ENCODE measurements around the gene IMMP2L. TPM values are rescaled to one million over a fixed set of nuclear protein-coding genes. Genes with fewer than 3 reads are reported as not detected.

The IMMP2L gene
- total RNA-seq, 1 experiment from 2014 or later = 17.2 TPM

GRCh38 chr7:111210996-111211395 is 351.3 kb downstream of the IMMP2L start:
- H3K27me3 ChIP-seq (ENCODE audit: low read length) = no peaks in the 10 kb centered on the region
- no peak overlapping the region for H3K4me3 ChIP-seq (ENCODE audit: low read length)
- H3K9me2 ChIP-seq (replicated peaks; ENCODE audit: insufficient read depth, low read length) = no peaks in the 10 kb centered on the region
- no peak overlapping the region for H3K4me2 ChIP-seq (ENCODE audit: low read depth, low read length, poor library complexity, severe bottlenecking)
- no peaks in the 10 kb centered on the region for H3K4me1 ChIP-seq (ENCODE audit: low read length)
- H3K36me3 ChIP-seq (ENCODE audit: insufficient read depth, low read length) = no peaks in the 10 kb centered on the region
- H3K79me2 ChIP-seq (ENCODE audit: low read length) = no peaks in the 10 kb centered on the region
- no peak overlapping the region for H2AFZ ChIP-seq (ENCODE audit: low read length)
- no peaks in the 10 kb centered on the region for H4K20me1 ChIP-seq (ENCODE audit: insufficient read depth, low read depth, low read length)
- H3K27ac ChIP-seq (ENCODE audit: low read length) = no peak overlapping the region
- H3K9me3 ChIP-seq (ENCODE audit: low read length) = no peaks in the 10 kb centered on the region; the same call in none of the 2 replicates
- DNase-seq = no peak
- H3K9ac ChIP-seq (ENCODE audit: low read length) = no peak overlapping the region

GRCh38 chr7:111210043-111210442 is 352.2 kb downstream of the IMMP2L start:
- no peak overlapping the region for H2AFZ ChIP-seq (ENCODE audit: low read length)
- H3K9me3 ChIP-seq (ENCODE audit: low read length) = no peaks in the 10 kb centered on the region; the same call in none of the 2 replicates
- no peak overlapping the region for H3K4me2 ChIP-seq (ENCODE audit: low read depth, low read length, poor library complexity, severe bottlenecking)
- no peaks in the 10 kb centered on the region for H3K36me3 ChIP-seq (ENCODE audit: insufficient read depth, low read length)
- H3K9me2 ChIP-seq (replicated peaks; ENCODE audit: insufficient read depth, low read length) = no peaks in the 10 kb centered on the region
- no peak overlapping the region for H3K27ac ChIP-seq (ENCODE audit: low read length)
- H3K27me3 ChIP-seq (ENCODE audit: low read length) = no peaks in the 10 kb centered on the region
- no peaks in the 10 kb centered on the region for H3K4me1 ChIP-seq (ENCODE audit: low read length)
- H3K79me2 ChIP-seq (ENCODE audit: low read length) = no peaks in the 10 kb centered on the region
- H3K4me3 ChIP-seq (ENCODE audit: low read length) = no peak overlapping the region
- H3K9ac ChIP-seq (ENCODE audit: low read length) = no peak overlapping the region
- H4K20me1 ChIP-seq (ENCODE audit: insufficient read depth, low read depth, low read length) = no peaks in the 10 kb centered on the region
- no peak for DNase-seq

- no peak for DNase-seq
- Histone ChIP-seq H3K27me3 (ENCODE audit: low read length) (no peaks in the 10 kb centered on the region), H3K9ac (ENCODE audit: low read length) (no peak overlapping the region), H3K36me3 (ENCODE audit: insufficient read depth, low read length) (no peaks in the 10 kb centered on the region), H3K9me2 (replicated peaks; ENCODE audit: insufficient read depth, low read length) (no peaks in the 10 kb centered on the region), H3K4me1 (ENCODE audit: low read length) (no peaks in the 10 kb centered on the region), H3K9me3 (ENCODE audit: low read length) (peaks cover 5% of the 10 kb centered on the region), H4K20me1 (ENCODE audit: insufficient read depth, low read depth, low read length) (no peaks in the 10 kb centered on the region), H3K4me3 (ENCODE audit: low read length) (no peak overlapping the region), H3K79me2 (ENCODE audit: low read length) (no peaks in the 10 kb centered on the region), H2AFZ (ENCODE audit: low read length) (no peak overlapping the region), H3K27ac (ENCODE audit: low read length) (no peak overlapping the region), H3K4me2 (ENCODE audit: low read depth, low read length, poor library complexity, severe bottlenecking) (no peak overlapping the region)
Observed at GRCh38 chr7:111205251-111205650, 357.0 kb downstream of the IMMP2L start.

GRCh38 chr7:111202321-111202720 is 360.0 kb downstream of the IMMP2L start:
- Histone ChIP-seq H3K4me3 (ENCODE audit: low read length) (no peak overlapping the region), H3K27ac (ENCODE audit: low read length) (no peak overlapping the region), H3K36me3 (ENCODE audit: insufficient read depth, low read length) (no peaks in the 10 kb centered on the region), H4K20me1 (ENCODE audit: insufficient read depth, low read depth, low read length) (no peaks in the 10 kb centered on the region), H3K4me1 (ENCODE audit: low read length) (no peaks in the 10 kb centered on the region), H3K9me3 (ENCODE audit: low read length) (peaks cover 11% of the 10 kb centered on the region), H3K79me2 (ENCODE audit: low read length) (no peaks in the 10 kb centered on the region), H2AFZ (ENCODE audit: low read length) (no peak overlapping the region), H3K4me2 (ENCODE audit: low read depth, low read length, poor library complexity, severe bottlenecking) (no peak overlapping the region), H3K27me3 (ENCODE audit: low read length) (no peaks in the 10 kb centered on the region), H3K9ac (ENCODE audit: low read length) (no peak overlapping the region), H3K9me2 (replicated peaks; ENCODE audit: insufficient read depth, low read length) (no peaks in the 10 kb centered on the region)
- DNase-seq = no peak

GRCh38 chr7:111199643-111200042 is 362.6 kb downstream of the IMMP2L start:
- no peak overlapping the region for H2AFZ ChIP-seq (ENCODE audit: low read length)
- no peaks in the 10 kb centered on the region for H3K79me2 ChIP-seq (ENCODE audit: low read length)
- no peaks in the 10 kb centered on the region for H3K9me2 ChIP-seq (replicated peaks; ENCODE audit: insufficient read depth, low read length)
- H3K4me2 ChIP-seq (ENCODE audit: low read depth, low read length, poor library complexity, severe bottlenecking) = no peak overlapping the region
- no peak for DNase-seq
- no peak overlapping the region for H3K9ac ChIP-seq (ENCODE audit: low read length)
- peaks cover 11% of the 10 kb centered on the region for H3K9me3 ChIP-seq (ENCODE audit: low read length)
- no peaks in the 10 kb centered on the region for H3K36me3 ChIP-seq (ENCODE audit: insufficient read depth, low read length)
- H3K27me3 ChIP-seq (ENCODE audit: low read length) = no peaks in the 10 kb centered on the region
- no peaks in the 10 kb centered on the region for H3K4me1 ChIP-seq (ENCODE audit: low read length)
- no peaks in the 10 kb centered on the region for H4K20me1 ChIP-seq (ENCODE audit: insufficient read depth, low read depth, low read length)
- no peak overlapping the region for H3K27ac ChIP-seq (ENCODE audit: low read length)
- H3K4me3 ChIP-seq (ENCODE audit: low read length) = no peak overlapping the region

GRCh38 chr7:111198255-111198654 is 364.0 kb downstream of the IMMP2L start:
- Histone ChIP-seq H2AFZ (ENCODE audit: low read length) (no peak overlapping the region), H3K36me3 (ENCODE audit: insufficient read depth, low read length) (no peaks in the 10 kb centered on the region), H3K4me2 (ENCODE audit: low read depth, low read length, poor library complexity, severe bottlenecking) (no peak overlapping the region)

GRCh38 chr7:111196655-111197054 is 365.6 kb downstream of the IMMP2L start:
- no peaks in the 10 kb centered on the region for H3K79me2 ChIP-seq (ENCODE audit: low read length)

More at GRCh38 chr7:111198255-111198654, 364.0 kb downstream of the IMMP2L start:
- no peak overlapping the region for H3K9ac ChIP-seq (ENCODE audit: low read length)
- H3K27ac ChIP-seq (ENCODE audit: low read length) = no peak overlapping the region
- H3K4me1 ChIP-seq (ENCODE audit: low read length) = no peaks in the 10 kb centered on the region
- H3K79me2 ChIP-seq (ENCODE audit: low read length) = no peaks in the 10 kb centered on the region
- H4K20me1 ChIP-seq (ENCODE audit: insufficient read depth, low read depth, low read length) = no peaks in the 10 kb centered on the region
- no peaks in the 10 kb centered on the region for H3K27me3 ChIP-seq (ENCODE audit: low read length)
- DNase-seq = no peak
- peaks cover 11% of the 10 kb centered on the region for H3K9me3 ChIP-seq (ENCODE audit: low read length)
- H3K4me3 ChIP-seq (ENCODE audit: low read length) = no peak overlapping the region
- H3K9me2 ChIP-seq (replicated peaks; ENCODE audit: insufficient read depth, low read length) = no peaks in the 10 kb centered on the region

GRCh38 chr7:111192614-111193413 is 369.5 kb downstream of the IMMP2L start:
- Histone ChIP-seq H3K4me2 (ENCODE audit: low read depth, low read length, poor library complexity, severe bottlenecking) (no peak overlapping the region), H3K36me3 (ENCODE audit: insufficient read depth, low read length) (no peaks in the 10 kb centered on the region), H3K9ac (ENCODE audit: low read length) (no peak overlapping the region), H3K9me3 (ENCODE audit: low read length) (peaks cover 14% of the 10 kb centered on the region), H3K27me3 (ENCODE audit: low read length) (no peaks in the 10 kb centered on the region), H3K27ac (ENCODE audit: low read length) (no peak overlapping the region), H3K79me2 (ENCODE audit: low read length) (no peaks in the 10 kb centered on the region), H3K4me3 (ENCODE audit: low read length) (no peak overlapping the region), H2AFZ (ENCODE audit: low read length) (no peak overlapping the region), H3K9me2 (replicated peaks; ENCODE audit: insufficient read depth, low read length) (no peaks in the 10 kb centered on the region), H3K4me1 (ENCODE audit: low read length) (no peaks in the 10 kb centered on the region), H4K20me1 (ENCODE audit: insufficient read depth, low read depth, low read length) (no peaks in the 10 kb centered on the region)
- no peak for DNase-seq

More at GRCh38 chr7:111196655-111197054, 365.6 kb downstream of the IMMP2L start:
- DNase-seq = no peak
- Histone ChIP-seq H3K9me3 (ENCODE audit: low read length) (peaks cover 5% of the 10 kb centered on the region; the same call in 1 of the 2 replicates), H3K9ac (ENCODE audit: low read length) (no peak overlapping the region), H4K20me1 (ENCODE audit: insufficient read depth, low read depth, low read length) (no peaks in the 10 kb centered on the region), H3K9me2 (replicated peaks; ENCODE audit: insufficient read depth, low read length) (no peaks in the 10 kb centered on the region), H3K27ac (ENCODE audit: low read length) (no peak overlapping the region), H3K4me1 (ENCODE audit: low read length) (no peaks in the 10 kb centered on the region), H3K27me3 (ENCODE audit: low read length) (no peaks in the 10 kb centered on the region), H3K4me2 (ENCODE audit: low read depth, low read length, poor library complexity, severe bottlenecking) (no peak overlapping the region), H3K4me3 (ENCODE audit: low read length) (no peak overlapping the region), H3K36me3 (ENCODE audit: insufficient read depth, low read length) (no peaks in the 10 kb centered on the region), H2AFZ (ENCODE audit: low read length) (no peak overlapping the region)

Data from Karpas-422 (cell line).